Activated naive CD4-positive, alpha-beta T cell treated with anti-CD3 and anti-CD28 coated beads, Interleukin-2, amount 10 ng/mL, durations not matched to agents 7 days and 5 days (primary cell): ENCODE results near the gene FNBP1L.

Source experiments
- CTCF ChIA-PET: fragments of 350-600 bp; sonication (Branson Sonifier 250); formaldehyde crosslinking; loops from one replicate; lab custom pipeline; 2021; ENCODE audit warnings: antibody characterized with exemption; lab: Charles Lee
- DNase-seq: peaks from one replicate; pipeline ENCODE4 v3.0.0-alpha.2; 2020
- H3K27ac Mint-ChIP-seq: one replicate; pipeline ENCODE4 v1.8.0; 2021; ENCODE audit warnings: mild to moderate bottlenecking, moderate library complexity, mixed read lengths
- H3K27me3 Mint-ChIP-seq: one replicate; pipeline ENCODE4 v1.8.0; 2021; ENCODE audit warnings: mild to moderate bottlenecking, mixed read lengths
- H3K36me3 Mint-ChIP-seq: one replicate; pipeline ENCODE4 v1.8.0; 2021; ENCODE audit warnings: mixed read lengths
- H3K4me1 Mint-ChIP-seq: one replicate; pipeline ENCODE4 v1.8.0; 2021; ENCODE audit warnings: mixed read lengths
- H3K4me3 Mint-ChIP-seq: one replicate; pipeline ENCODE4 v1.8.0; 2021; ENCODE audit warnings: mild to moderate bottlenecking, moderate library complexity, mixed read lengths
- H3K9me3 Mint-ChIP-seq: one replicate; pipeline ENCODE4 v1.8.0; 2021; ENCODE audit warnings: mixed read lengths

FNBP1L gene

DNA sequence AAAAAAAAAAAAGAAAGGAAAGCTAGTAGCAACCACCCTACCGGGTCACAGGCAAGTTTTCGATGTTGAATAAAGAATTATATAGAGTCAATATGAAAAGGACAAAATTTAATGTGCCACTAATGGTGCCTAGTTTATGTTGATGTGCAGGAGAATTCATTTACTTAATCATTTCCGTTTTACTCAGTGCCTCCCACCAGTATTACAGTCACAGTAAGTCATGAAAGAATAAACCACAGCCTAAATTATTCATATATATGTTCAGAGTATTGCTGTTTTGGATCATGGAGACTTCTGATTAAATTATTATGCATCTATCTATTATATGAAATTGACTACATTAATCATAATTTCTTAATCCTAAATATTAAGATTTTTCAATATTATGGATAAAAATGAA is 35.3 kb downstream of the FNBP1L start:
- H3K27me3 Mint-ChIP-seq: peaks cover 9% of the 10 kb centered on the region
- H3K4me3 Mint-ChIP-seq: no peak overlapping the region
- CTCF ChIA-PET: no interaction called here
- H3K9me3 Mint-ChIP-seq: peaks cover 7% of the 10 kb centered on the region
- no peak for DNase-seq
- no peak overlapping the region for H3K27ac Mint-ChIP-seq
- H3K36me3 Mint-ChIP-seq: no peaks in the 10 kb centered on the region
- H3K4me1 Mint-ChIP-seq: no peaks in the 10 kb centered on the region

DNA sequence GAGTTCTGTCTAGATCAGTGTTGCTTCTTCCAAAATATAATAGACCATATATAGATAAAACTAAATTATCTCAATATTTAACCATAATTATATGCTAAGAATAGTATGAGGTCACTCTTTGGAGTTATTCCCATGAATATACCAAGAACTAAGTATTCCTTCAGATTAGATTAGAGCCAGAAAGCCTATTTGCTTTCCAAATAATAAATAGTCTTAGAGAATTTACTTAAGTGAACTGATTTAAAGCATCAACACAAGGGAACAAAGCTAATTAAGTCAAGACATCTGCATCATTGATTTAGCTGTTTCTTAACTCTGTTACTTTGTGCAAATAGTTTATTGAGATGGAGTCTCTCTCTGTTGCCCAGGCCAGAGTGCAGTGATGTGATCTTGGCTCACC is 35.7 kb downstream of the FNBP1L start:
- H3K9me3 Mint-ChIP-seq: peaks cover 5% of the 10 kb centered on the region
- H3K4me1 Mint-ChIP-seq: no peaks in the 10 kb centered on the region
- no peak overlapping the region for H3K4me3 Mint-ChIP-seq
- no peak overlapping the region for H3K27ac Mint-ChIP-seq
- no peak for DNase-seq
- no peaks in the 10 kb centered on the region for H3K36me3 Mint-ChIP-seq
- peaks cover 8% of the 10 kb centered on the region for H3K27me3 Mint-ChIP-seq
- CTCF ChIA-PET: no interaction called here

DNA sequence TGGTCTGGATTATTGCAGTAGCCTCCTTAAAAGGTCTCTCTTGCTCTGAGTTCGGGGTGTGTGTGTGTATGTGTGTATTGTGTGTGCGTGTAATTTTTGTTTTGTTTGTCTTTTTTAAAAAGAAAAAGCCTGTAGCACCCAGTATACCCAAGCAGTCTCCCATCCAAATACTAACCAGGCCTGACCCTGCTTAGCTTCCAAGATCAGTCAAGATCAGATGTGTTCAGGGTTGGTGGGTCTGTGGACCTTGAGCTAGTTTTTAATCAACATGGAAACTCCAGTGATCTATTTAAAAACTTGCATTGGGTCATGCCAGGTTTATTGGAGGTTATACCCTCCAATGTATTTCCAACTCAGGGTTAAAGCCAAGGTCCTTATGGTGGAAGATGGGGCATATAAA is 40.3 kb downstream of the FNBP1L start:
- H3K4me1 Mint-ChIP-seq: no peaks in the 10 kb centered on the region
- no peak for DNase-seq
- H3K36me3 Mint-ChIP-seq: no peaks in the 10 kb centered on the region
- H3K27me3 Mint-ChIP-seq: peaks cover 22% of the 10 kb centered on the region
- CTCF ChIA-PET: interaction anchor here (1.2 kb wide), 1 partner anchor 17 kb away, joined by 3 read pairs; no protein-coding TSS in a partner anchor
- H3K4me3 Mint-ChIP-seq: no peak overlapping the region
- no peak overlapping the region for H3K27ac Mint-ChIP-seq
- H3K9me3 Mint-ChIP-seq: no peaks in the 10 kb centered on the region

DNA sequence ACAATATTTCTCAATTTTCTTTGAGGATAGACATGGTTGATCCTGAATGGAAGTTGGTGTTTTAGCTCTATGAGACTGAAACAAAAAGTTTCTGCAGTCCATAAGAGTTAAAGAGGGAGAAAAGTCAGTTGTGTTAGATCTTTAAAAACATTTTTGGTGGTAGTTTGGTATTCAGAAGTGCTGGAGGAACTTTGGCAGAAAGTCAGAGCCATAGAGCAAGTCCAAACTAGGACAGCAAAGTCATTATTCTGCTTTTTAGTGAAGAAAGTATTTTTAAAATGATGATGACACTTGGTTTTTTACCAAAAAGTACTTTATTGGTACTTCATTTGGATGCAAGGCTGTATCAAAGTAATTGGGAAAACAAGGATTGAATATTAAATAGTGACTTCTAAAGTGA is 41.8 kb downstream of the FNBP1L start:
- H3K9me3 Mint-ChIP-seq: no peaks in the 10 kb centered on the region
- no peaks in the 10 kb centered on the region for H3K4me1 Mint-ChIP-seq
- H3K36me3 Mint-ChIP-seq: no peaks in the 10 kb centered on the region
- CTCF ChIA-PET: interaction anchor here (0.8 kb wide), 1 partner anchor 10 kb away, joined by 3 read pairs; no protein-coding TSS in a partner anchor
- H3K27me3 Mint-ChIP-seq: peaks cover 18% of the 10 kb centered on the region
- no peak for DNase-seq
- H3K27ac Mint-ChIP-seq: no peak overlapping the region
- no peak overlapping the region for H3K4me3 Mint-ChIP-seq

DNA sequence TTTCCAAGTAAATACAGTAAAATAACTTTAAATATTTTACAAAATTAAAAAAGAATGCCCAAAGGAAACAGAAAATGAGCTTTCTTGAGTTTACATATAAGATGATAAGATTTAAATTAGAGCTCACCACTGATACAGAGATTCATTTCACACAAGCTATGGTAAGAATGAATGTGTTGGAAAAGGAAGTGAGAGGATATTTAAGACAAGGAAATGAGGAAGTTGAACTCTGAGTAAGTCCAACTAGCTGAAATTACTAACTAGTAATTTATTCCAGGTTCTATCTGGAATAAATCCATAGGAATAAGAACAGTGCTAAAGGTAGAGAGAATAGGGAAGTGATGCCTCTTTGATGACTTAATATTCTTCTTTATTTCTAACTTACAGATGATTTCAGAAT is 42.4 kb downstream of the FNBP1L start:
- no peak overlapping the region for H3K4me3 Mint-ChIP-seq
- H3K36me3 Mint-ChIP-seq: no peaks in the 10 kb centered on the region
- H3K27me3 Mint-ChIP-seq: peaks cover 16% of the 10 kb centered on the region
- no peak overlapping the region for H3K27ac Mint-ChIP-seq
- CTCF ChIA-PET: no interaction called here
- H3K9me3 Mint-ChIP-seq: no peaks in the 10 kb centered on the region
- no peak for DNase-seq
- H3K4me1 Mint-ChIP-seq: no peaks in the 10 kb centered on the region

DNA sequence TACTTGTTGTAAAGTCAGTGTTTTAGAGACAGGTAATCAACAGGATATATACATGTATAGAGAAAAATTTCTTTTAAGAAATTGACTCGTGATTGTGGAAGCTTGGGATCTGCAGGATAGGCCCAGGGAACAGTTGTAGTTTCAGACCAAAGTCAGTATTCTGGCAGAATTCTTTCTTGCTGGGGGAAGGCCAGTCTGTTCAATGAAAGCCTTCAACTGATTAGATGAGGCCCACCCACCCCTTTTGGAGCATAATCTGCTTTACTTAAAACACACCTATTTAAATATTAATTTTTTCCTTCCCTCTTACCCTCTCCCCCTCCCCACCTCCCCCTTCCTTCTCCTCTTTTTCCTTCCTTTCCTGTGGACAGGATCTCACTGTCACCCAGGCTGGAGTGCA is 48.0 kb downstream of the FNBP1L start:
- H3K9me3 Mint-ChIP-seq: no peaks in the 10 kb centered on the region
- H3K4me3 Mint-ChIP-seq: no peak overlapping the region
- H3K27me3 Mint-ChIP-seq: peaks cover 6% of the 10 kb centered on the region
- no peak for DNase-seq
- H3K4me1 Mint-ChIP-seq: no peaks in the 10 kb centered on the region
- H3K36me3 Mint-ChIP-seq: no peaks in the 10 kb centered on the region
- CTCF ChIA-PET: no interaction called here
- no peak overlapping the region for H3K27ac Mint-ChIP-seq

DNA sequence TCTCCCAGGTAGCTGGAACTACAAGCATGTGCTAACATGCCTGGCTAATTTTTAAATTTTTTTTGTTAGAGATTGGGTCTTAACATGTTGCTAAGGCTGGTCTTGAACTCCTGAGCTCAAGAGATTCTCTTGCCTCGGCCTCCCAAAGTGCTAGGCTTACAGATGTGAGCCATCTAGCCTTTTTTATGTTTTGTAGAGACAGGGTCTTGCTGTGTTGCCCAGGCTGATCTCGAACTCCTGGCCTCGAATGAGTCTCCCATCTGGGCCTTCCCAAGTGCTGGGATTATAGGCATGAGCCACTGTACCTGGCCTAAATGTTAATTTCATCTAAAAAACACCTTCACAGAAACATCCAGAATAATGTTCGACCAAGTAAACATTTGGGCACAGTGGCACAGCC is 48.6 kb downstream of the FNBP1L start:
- Mint-ChIP-seq H3K4me3 (no peak overlapping the region), H3K27ac (no peak overlapping the region), H3K4me1 (no peaks in the 10 kb centered on the region), H3K36me3 (no peaks in the 10 kb centered on the region), H3K9me3 (no peaks in the 10 kb centered on the region), H3K27me3 (peaks cover 6% of the 10 kb centered on the region)
- CTCF ChIA-PET: no interaction called here
- no peak for DNase-seq

DNA sequence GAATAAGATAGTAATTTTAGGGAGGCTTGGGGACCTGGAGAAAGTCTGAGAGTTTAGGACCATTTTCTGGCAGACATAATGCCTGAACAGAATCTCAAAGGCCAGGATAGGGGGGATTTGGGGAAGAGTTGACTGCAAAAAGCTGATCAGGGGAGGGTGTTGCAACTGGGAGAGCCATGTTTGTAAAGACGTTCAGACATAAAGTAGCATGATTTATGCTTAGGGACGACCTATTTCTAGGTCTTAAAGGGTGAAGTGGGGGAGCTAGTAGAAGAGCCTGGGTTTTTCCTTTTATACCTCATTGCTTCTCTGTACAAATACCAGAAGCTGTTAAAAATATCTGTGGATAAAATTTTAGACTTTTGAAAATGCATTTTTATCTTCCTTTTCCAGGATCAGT is 51.2 kb downstream of the FNBP1L start:
- Mint-ChIP-seq H3K9me3 (no peaks in the 10 kb centered on the region), H3K4me1 (no peaks in the 10 kb centered on the region), H3K36me3 (no peaks in the 10 kb centered on the region), H3K4me3 (no peak overlapping the region), H3K27ac (no peak overlapping the region), H3K27me3 (no peaks in the 10 kb centered on the region)
- DNase-seq: no peak
- CTCF ChIA-PET: interaction anchor here (1.5 kb wide), 1 partner anchor 10 kb away, joined by 3 read pairs; no protein-coding TSS in a partner anchor

DNA sequence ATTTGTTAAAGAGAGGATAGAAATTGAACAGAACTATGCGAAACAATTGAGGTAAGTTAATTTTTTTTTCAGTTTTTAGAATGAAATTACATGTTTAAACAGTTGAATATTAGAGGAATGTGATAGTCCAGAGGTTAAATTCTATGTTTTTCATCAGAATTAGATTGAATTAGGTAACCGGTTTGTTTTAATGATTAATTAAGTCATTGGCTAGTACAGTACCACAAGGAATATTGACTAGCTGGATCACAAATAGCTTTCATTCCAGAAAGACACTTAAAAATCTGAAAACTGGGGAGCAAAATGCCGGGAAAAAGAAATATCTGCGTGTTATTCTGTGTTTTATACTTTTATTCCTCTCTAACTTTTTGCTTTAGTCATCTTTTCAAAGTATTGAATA is 51.6 kb downstream of the FNBP1L start:
- no peak for DNase-seq
- Mint-ChIP-seq H3K4me1 (no peaks in the 10 kb centered on the region), H3K4me3 (no peak overlapping the region), H3K9me3 (no peaks in the 10 kb centered on the region), H3K36me3 (no peaks in the 10 kb centered on the region), H3K27ac (no peak overlapping the region), H3K27me3 (no peaks in the 10 kb centered on the region)
- CTCF ChIA-PET: interaction anchor here (0.7 to 1.5 kb wide), 2 partner anchors 10 to 842 kb away, joined by 3 read pairs; no protein-coding TSS in a partner anchor

DNA sequence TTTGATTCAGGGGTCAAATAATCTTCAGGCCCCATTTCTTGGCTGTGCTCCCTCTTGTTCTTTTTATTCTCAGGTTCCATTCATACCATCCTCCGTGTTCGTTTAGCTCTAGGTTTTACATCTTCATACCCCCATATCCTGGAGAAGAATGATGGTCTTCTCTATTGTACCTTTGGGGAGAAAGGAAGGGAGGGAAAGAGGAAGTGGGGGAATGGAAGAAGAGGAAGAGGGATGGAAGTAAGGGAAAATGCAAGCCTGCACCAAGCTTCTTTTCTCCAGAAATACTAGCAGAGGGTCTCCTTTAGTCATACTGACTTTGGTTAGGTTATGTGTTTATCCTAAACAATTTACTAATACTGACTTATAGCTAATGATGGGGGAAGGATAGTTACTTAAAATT is 52.4 kb downstream of the FNBP1L start:
- H3K27me3 Mint-ChIP-seq: no peaks in the 10 kb centered on the region
- H3K4me1 Mint-ChIP-seq: no peaks in the 10 kb centered on the region
- H3K9me3 Mint-ChIP-seq: no peaks in the 10 kb centered on the region
- CTCF ChIA-PET: interaction anchor here (1.5 kb wide), 1 partner anchor 11 kb away, joined by 3 read pairs; no protein-coding TSS in a partner anchor
- no peak overlapping the region for H3K4me3 Mint-ChIP-seq
- H3K36me3 Mint-ChIP-seq: no peaks in the 10 kb centered on the region
- H3K27ac Mint-ChIP-seq: no peak overlapping the region
- DNase-seq: no peak

DNA sequence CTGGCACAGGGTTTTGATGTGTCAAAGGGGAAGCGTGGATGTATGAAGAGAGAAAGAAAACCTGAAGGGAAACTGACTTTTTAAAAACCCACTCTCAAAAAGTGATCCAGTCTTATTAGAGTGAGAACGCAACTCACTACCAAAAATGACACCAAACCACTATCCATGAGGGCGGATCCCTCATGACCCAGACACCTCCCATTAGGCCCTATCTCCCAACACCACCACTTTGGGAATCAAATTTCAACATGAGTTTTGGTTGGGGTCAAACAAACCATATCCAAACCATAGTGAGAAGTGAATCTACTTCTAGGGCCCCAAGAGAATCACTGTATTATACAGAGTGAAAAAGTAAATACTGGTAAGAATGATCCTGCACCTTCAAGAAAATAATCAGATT is 53.5 kb downstream of the FNBP1L start:
- Mint-ChIP-seq H3K36me3 (no peaks in the 10 kb centered on the region), H3K4me1 (no peaks in the 10 kb centered on the region), H3K27ac (no peak overlapping the region), H3K27me3 (no peaks in the 10 kb centered on the region), H3K4me3 (no peak overlapping the region), H3K9me3 (no peaks in the 10 kb centered on the region)
- CTCF ChIA-PET: no interaction called here
- no peak for DNase-seq

DNA sequence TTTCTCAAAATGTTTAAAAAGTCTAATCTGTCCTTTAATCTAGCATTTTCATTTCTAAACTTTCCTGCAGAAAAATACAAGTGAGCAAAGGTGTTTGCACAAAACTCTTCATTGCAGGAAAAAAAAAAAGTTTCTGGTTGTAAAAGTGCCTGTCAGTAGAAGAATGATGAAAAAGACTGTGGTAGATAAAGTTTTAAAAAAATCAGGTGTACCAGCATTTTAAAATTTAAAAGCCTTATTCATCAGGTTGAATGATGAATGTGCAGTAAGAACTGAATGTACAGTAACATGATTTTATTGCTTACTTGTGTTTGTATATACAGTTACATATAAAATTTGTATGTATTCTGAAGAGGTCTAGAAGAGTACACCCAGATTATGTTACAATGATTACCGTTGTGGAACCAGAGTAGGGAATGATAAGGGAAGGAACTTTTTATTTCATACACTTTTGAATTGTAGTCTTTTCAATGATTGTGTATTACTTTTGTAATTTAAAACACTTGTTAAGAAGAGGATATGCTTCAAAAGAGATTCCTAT is 54.0 kb downstream of the FNBP1L start:
- Mint-ChIP-seq H3K27me3 (no peaks in the 10 kb centered on the region), H3K4me3 (no peak overlapping the region), H3K4me1 (no peaks in the 10 kb centered on the region), H3K9me3 (no peaks in the 10 kb centered on the region), H3K36me3 (no peaks in the 10 kb centered on the region), H3K27ac (no peak overlapping the region)
- CTCF ChIA-PET: no interaction called here
- DNase-seq: no peak

DNA sequence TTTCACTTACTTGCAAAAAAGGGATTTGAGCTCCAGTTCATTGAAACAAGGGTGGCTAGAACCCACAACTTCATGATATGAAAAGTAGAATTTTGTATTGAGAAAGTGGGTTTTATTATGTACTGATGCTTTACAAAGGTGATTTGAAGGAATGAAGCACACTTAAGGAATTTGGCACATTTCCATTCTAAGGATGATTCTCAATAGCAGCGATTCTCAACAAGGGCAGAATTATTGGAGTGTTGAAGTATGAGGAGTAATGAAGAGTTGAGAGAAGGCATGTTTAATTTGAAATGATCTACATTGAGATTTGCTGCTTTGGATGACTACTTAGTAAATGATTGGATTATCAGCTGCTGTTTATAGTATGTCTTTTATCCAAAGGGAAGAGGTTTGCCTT is 54.7 kb downstream of the FNBP1L start:
- Mint-ChIP-seq H3K9me3 (no peaks in the 10 kb centered on the region), H3K4me1 (no peaks in the 10 kb centered on the region), H3K27ac (no peak overlapping the region), H3K36me3 (no peaks in the 10 kb centered on the region), H3K27me3 (no peaks in the 10 kb centered on the region), H3K4me3 (no peak overlapping the region)
- CTCF ChIA-PET: no interaction called here
- DNase-seq: no peak

DNA sequence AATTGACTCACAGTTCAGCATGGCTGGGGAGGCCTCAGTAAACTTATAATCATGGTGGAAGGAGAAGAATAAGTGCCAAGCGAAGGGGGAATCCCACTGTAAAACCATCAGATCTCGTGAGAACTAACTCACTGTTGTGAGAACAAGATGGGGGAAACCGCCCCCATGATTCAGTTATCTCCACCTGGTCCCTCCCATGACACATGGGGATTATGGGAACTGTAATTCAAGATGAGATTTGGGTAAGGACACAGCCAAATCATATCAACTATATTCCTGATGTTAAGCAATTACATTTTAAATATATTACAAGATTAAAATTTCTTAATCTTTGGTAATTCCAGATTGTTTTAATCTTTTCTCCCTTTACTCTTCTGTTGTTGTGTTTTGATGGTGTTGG is 55.2 kb downstream of the FNBP1L start:
- Mint-ChIP-seq H3K27ac (no peak overlapping the region), H3K4me3 (no peak overlapping the region), H3K36me3 (no peaks in the 10 kb centered on the region), H3K9me3 (no peaks in the 10 kb centered on the region), H3K27me3 (no peaks in the 10 kb centered on the region), H3K4me1 (no peaks in the 10 kb centered on the region)
- CTCF ChIA-PET: no interaction called here
- no peak for DNase-seq

DNA sequence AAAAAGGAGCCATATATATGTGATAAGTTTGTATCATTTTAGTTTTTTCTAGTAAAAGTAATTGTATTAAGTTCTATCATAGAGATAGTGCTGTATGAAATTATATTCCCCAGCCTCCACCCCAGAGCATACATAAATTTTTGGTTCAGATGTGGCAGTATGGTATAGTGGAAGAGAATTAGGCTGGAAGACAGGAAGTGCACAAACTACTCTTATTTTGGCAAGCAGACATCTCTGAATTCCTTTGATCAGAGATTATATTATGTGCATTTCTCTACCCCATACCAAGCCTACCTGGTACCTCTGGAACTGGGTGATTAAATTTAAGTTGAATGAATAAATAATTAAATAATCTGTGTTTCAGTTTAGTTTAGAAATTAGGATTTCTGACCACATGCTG is 55.9 kb downstream of the FNBP1L start:
- no peaks in the 10 kb centered on the region for H3K27me3 Mint-ChIP-seq
- no peak for DNase-seq
- CTCF ChIA-PET: no interaction called here

More for the DNA sequence above, 55.9 kb downstream of the FNBP1L start:
- Mint-ChIP-seq H3K4me1 (peaks cover under 1% of the 10 kb centered on the region), H3K27ac (no peak overlapping the region), H3K4me3 (no peak overlapping the region), H3K36me3 (no peaks in the 10 kb centered on the region), H3K9me3 (no peaks in the 10 kb centered on the region)
